GM18868 (cell line): Measurements from ENCODE around the gene EPHB2.

ENCODE experiments used
- ATAC-seq: cut with Tn5 transposase; IDR thresholded peaks from one replicate; pipeline ENCODE4 v1.9.1; 2021; ENCODE audit warnings: mild to moderate bottlenecking, moderate library complexity; ENCODE audit not compliant: unreplicated experiment

Gene EPHB2

GRCh38 chr1:22749919-22750684 is 39.5 kb downstream of the EPHB2 start:
- no peak for ATAC-seq

- no peak for ATAC-seq
Observed at GRCh38 chr1:22750685-22751051, 40.0 kb downstream of the EPHB2 start.

- no peak for ATAC-seq
Observed at GRCh38 chr1:22751124-22751531, 40.5 kb downstream of the EPHB2 start.

GRCh38 chr1:22752339-22752738 is 41.7 kb downstream of the EPHB2 start:
- ATAC-seq: no peak

GRCh38 chr1:22753481-22753971 is 42.9 kb downstream of the EPHB2 start:
- ATAC-seq: no peak

- ATAC-seq: no peak
Observed at GRCh38 chr1:22754106-22754768, 43.6 kb downstream of the EPHB2 start.

GRCh38 chr1:22754824-22755223 is 44.2 kb downstream of the EPHB2 start:
- ATAC-seq: no peak

GRCh38 chr1:22755641-22756040 is 45.0 kb downstream of the EPHB2 start:
- ATAC-seq: no peak

- ATAC-seq: no peak
Observed at GRCh38 chr1:22756125-22756735, 45.6 kb downstream of the EPHB2 start.

- ATAC-seq: no peak
Observed at GRCh38 chr1:22760455-22760854, 49.8 kb downstream of the EPHB2 start.

GRCh38 chr1:22761101-22761500 is 50.5 kb downstream of the EPHB2 start:
- no peak for ATAC-seq

GRCh38 chr1:22761821-22762220 is 51.2 kb downstream of the EPHB2 start:
- no peak for ATAC-seq

- no peak for ATAC-seq
Observed at GRCh38 chr1:22763487-22764200, 53.0 kb downstream of the EPHB2 start.

GRCh38 chr1:22767852-22768251 is 57.2 kb downstream of the EPHB2 start:
- no peak for ATAC-seq

- no peak for ATAC-seq
Observed at GRCh38 chr1:22769932-22770331, 59.3 kb downstream of the EPHB2 start.

GRCh38 chr1:22772014-22772413 is 61.4 kb downstream of the EPHB2 start:
- ATAC-seq: no peak

GRCh38 chr1:22773981-22774832 is 63.6 kb downstream of the EPHB2 start:
- ATAC-seq: no peak

GRCh38 chr1:22774833-22775182 is 64.2 kb downstream of the EPHB2 start:
- no peak for ATAC-seq

GRCh38 chr1:22775478-22775877 is 64.8 kb downstream of the EPHB2 start:
- ATAC-seq: no peak

GRCh38 chr1:22776035-22776613 is 65.5 kb downstream of the EPHB2 start:
- ATAC-seq: no peak
